DMS 273 (cell line): ENCODE data around the gene MDFIC2.

Source experiments
- DNase-seq: peaks from one replicate; lab custom pipeline; 2025; ENCODE audit not compliant: unreplicated experiment; lab: John Stamatoyannopoulos, UW

The MDFIC2 gene

GRCh38 chr3:70183781-70184504 lies 128.5 kb downstream of the MDFIC2 start:
- DNase-seq: no peak

GRCh38 chr3:70182166-70182565 lies 130.3 kb downstream of the MDFIC2 start:
- peak; percentile 32 for DNase-seq

- DNase-seq: no peak
Measured at GRCh38 chr3:70180664-70181063, 131.8 kb downstream of the MDFIC2 start.

- no peak for DNase-seq
Measured at GRCh38 chr3:70179111-70179510, 133.3 kb downstream of the MDFIC2 start.

GRCh38 chr3:70177881-70178645 lies 134.4 kb downstream of the MDFIC2 start:
- no peak for DNase-seq

- DNase-seq: no peak
Measured at GRCh38 chr3:70176224-70176623, 136.2 kb downstream of the MDFIC2 start.

- DNase-seq: no peak
Measured at GRCh38 chr3:70156808-70157207, 155.6 kb downstream of the MDFIC2 start.

- no peak for DNase-seq
Measured at GRCh38 chr3:70150599-70150998, 161.8 kb downstream of the MDFIC2 start.

GRCh38 chr3:70149714-70150400 lies 162.6 kb downstream of the MDFIC2 start:
- DNase-seq: no peak
